Upper lobe of right lung (tissue), 1 donor: ENCODE data around the gene PTPRU. TPM values are rescaled to one million over a fixed set of nuclear protein-coding genes. Genes with fewer than 3 reads are reported as not detected.
A peak's percentile ranks its signal among the peaks of the same experiment; 100 is the strongest.

ENCODE experiments used
- ATAC-seq: fragments of 200-7000 bp; cut with Tn5 transposase; one replicate; pipeline ENCODE4 v1.9.1; 2020; ENCODE audit warnings: mild to moderate bottlenecking, moderate library complexity
- DNase-seq: peaks from one replicate; pipeline ENCODE4 v3.0.0-alpha.2; 2020
- H3K27ac ChIP-seq: fragments of 200-600 bp; one replicate; pipeline ENCODE4 v1.8.0; 2022
- H3K27me3 ChIP-seq: fragments of 200-600 bp; one replicate; pipeline ENCODE4 v1.8.0; 2022; ENCODE audit warnings: mild to moderate bottlenecking
- H3K36me3 ChIP-seq: fragments of 200-600 bp; one replicate; pipeline ENCODE4 v1.8.0; 2022
- H3K4me1 ChIP-seq: fragments of 200-600 bp; one replicate; pipeline ENCODE4 v1.8.0; 2022
- H3K4me3 ChIP-seq: fragments of 200-600 bp; one replicate; pipeline ENCODE4 v1.8.0; 2022; ENCODE audit warnings: mild to moderate bottlenecking
- H3K9me3 ChIP-seq: fragments of 200-600 bp; one replicate; pipeline ENCODE4 v1.8.0; 2022
- CTCF ChIP-seq: fragments of 200-600 bp; IDR thresholded peaks from one replicate; pipeline ENCODE4 v1.8.0; 2022; ENCODE audit warnings: antibody characterized with exemption
- intact Hi-C: fragments of 100-400 bp; cut with DNase I; formaldehyde crosslinking; loops from one replicate; pipeline ENCODE4 v1.11.0; 2022
- total RNA-seq: library from RNA; stranded (reverse); fragmentation: NEBNext Ultra II Directional; extraction: Animal tissue kit (Norgen Biotek cat#: 25700); gene quantifications from one replicate; pipeline ENCODE4 v1.2.1, GENCODE V29; 2021
- donor health status: DM: no; HTN: yes; CAD: no; lungs with severe emphysema.

PTPRU gene
- total RNA-seq, 1 donor from 2014 or later = 45.5 TPM

- TF ChIP-seq CTCF = no peak
- DNase-seq (peak; percentile 27), ATAC-seq (no peak)
- intact Hi-C loops = no loop called here
- peaks cover 11% of the 10 kb centered on the region for H3K27me3 ChIP-seq
- no peaks in the 10 kb centered on the region for H3K36me3 ChIP-seq
- H3K4me1 ChIP-seq = no peaks in the 10 kb centered on the region
- H3K27ac ChIP-seq = no peak overlapping the region
- H3K9me3 ChIP-seq = no peaks in the 10 kb centered on the region
- no peak overlapping the region for H3K4me3 ChIP-seq
Observed at GRCh38 chr1:29346576-29346975, 110.3 kb downstream of the PTPRU start.

- Histone ChIP-seq H3K9me3 (no peaks in the 10 kb centered on the region), H3K4me1 (no peaks in the 10 kb centered on the region), H3K4me3 (no peak overlapping the region), H3K27me3 (no peaks in the 10 kb centered on the region), H3K36me3 (no peaks in the 10 kb centered on the region), H3K27ac (no peak overlapping the region)
- intact Hi-C loops = no loop called here
- no peak for TF ChIP-seq CTCF
- ATAC-seq = no peak
- peak; percentile 42 for DNase-seq
Observed at GRCh38 chr1:29349871-29350491, 113.7 kb downstream of the PTPRU start.

- Histone ChIP-seq H3K4me1 (no peaks in the 10 kb centered on the region), H3K36me3 (no peaks in the 10 kb centered on the region), H3K27me3 (no peaks in the 10 kb centered on the region), H3K4me3 (no peak overlapping the region), H3K27ac (no peak overlapping the region), H3K9me3 (no peaks in the 10 kb centered on the region)
- no peak for TF ChIP-seq CTCF
- intact Hi-C loops = no loop called here
- ATAC-seq = no peak
- DNase-seq = no peak
Observed at GRCh38 chr1:29352719-29353420, 116.5 kb downstream of the PTPRU start.

- no peak for TF ChIP-seq CTCF
- no peak for ATAC-seq
- Histone ChIP-seq H3K36me3 (no peaks in the 10 kb centered on the region), H3K4me1 (no peaks in the 10 kb centered on the region), H3K27ac (no peak overlapping the region), H3K9me3 (no peaks in the 10 kb centered on the region), H3K27me3 (no peaks in the 10 kb centered on the region), H3K4me3 (no peak overlapping the region)
- intact Hi-C loops = no loop called here
- peak; percentile 56 for DNase-seq
Observed at GRCh38 chr1:29354511-29355098, 118.3 kb downstream of the PTPRU start.

- ATAC-seq (no peak), DNase-seq (no peak)
- H3K27me3 ChIP-seq = no peaks in the 10 kb centered on the region
- no peaks in the 10 kb centered on the region for H3K36me3 ChIP-seq
- H3K4me1 ChIP-seq = no peaks in the 10 kb centered on the region
- no peak overlapping the region for H3K4me3 ChIP-seq
- intact Hi-C loops = no loop called here
- no peak for TF ChIP-seq CTCF
- H3K9me3 ChIP-seq = no peaks in the 10 kb centered on the region
- no peak overlapping the region for H3K27ac ChIP-seq
Observed at GRCh38 chr1:29355375-29355774, 119.1 kb downstream of the PTPRU start.
